HFFc6 (cell line): ENCODE measurements around the gene FLNB. TPM values are rescaled to one million over a fixed set of nuclear protein-coding genes. Genes with fewer than 3 reads are reported as not detected.

Source experiments
- DNase-seq: peaks from one replicate; pipeline ENCODE4 v3.0.0-alpha.2; 2018
- H3K27ac Mint-ChIP-seq: 2 replicates; pipeline ENCODE4 v1.8.0; 2020; ENCODE audit warnings: mild to moderate bottlenecking, mixed read lengths
- H3K27me3 Mint-ChIP-seq: 2 replicates; pipeline ENCODE4 v1.8.0; 2021; ENCODE audit warnings: mild to moderate bottlenecking, moderate library complexity, mixed read lengths; ENCODE audit not compliant: insufficient read depth
- H3K36me3 Mint-ChIP-seq: 2 replicates; pipeline ENCODE4 v1.8.0; 2021; ENCODE audit warnings: low read depth, mixed read lengths
- H3K4me1 Mint-ChIP-seq: 2 replicates; pipeline ENCODE4 v1.8.0; 2020; ENCODE audit warnings: low read depth, mixed read lengths
- H3K4me3 Mint-ChIP-seq: 2 replicates; pipeline ENCODE4 v1.8.0; 2020; ENCODE audit warnings: mild to moderate bottlenecking, moderate library complexity, mixed read lengths
- H3K9me3 Mint-ChIP-seq: 2 replicates; pipeline ENCODE4 v1.8.0; 2020; ENCODE audit warnings: mild to moderate bottlenecking, mixed read lengths
- CTCF ChIP-seq: fragments of 200-600 bp; sonication (generic); IDR thresholded peaks from 2 replicates; pipeline ENCODE4 v1.5.0; 2021; ENCODE audit warnings: antibody characterized with exemption, mild to moderate bottlenecking
- total RNA-seq, 6 experiments: library from RNA; stranded (reverse); fragmentation: NEBNext Ultra II Directional; extraction: Animal tissue kit (Norgen Biotek cat#: 25700); gene quantifications; 2 replicates in 1 of 6; 3 replicates in 5 of 6; pipeline ENCODE4 v1.2.3, GENCODE V29; 2021

Gene FLNB
- total RNA-seq, 6 experiments from 2014 or later = 93.8 to 117 (median 98.7) TPM

- Mint-ChIP-seq H3K4me1 (peaks cover 19% of the 10 kb centered on the region), H3K27me3 (peaks cover 16% of the 10 kb centered on the region), H3K4me3 (peak overlapping the region; percentile 80), H3K9me3 (no peaks in the 10 kb centered on the region), H3K36me3 (no peaks in the 10 kb centered on the region), H3K27ac (no peak overlapping the region)
- DNase-seq = no peak
- no peak for TF ChIP-seq CTCF
These were observed 170.5 kb downstream of the FLNB start for GRCh38 chr3:58178528-58179234.

- no peak for DNase-seq
- TF ChIP-seq CTCF = no peak
- H3K4me3 Mint-ChIP-seq = no peak overlapping the region
- H3K36me3 Mint-ChIP-seq = no peaks in the 10 kb centered on the region
- H3K4me1 Mint-ChIP-seq = peaks cover 19% of the 10 kb centered on the region
- no peaks in the 10 kb centered on the region for H3K9me3 Mint-ChIP-seq
- no peak overlapping the region for H3K27ac Mint-ChIP-seq
- peaks cover 16% of the 10 kb centered on the region for H3K27me3 Mint-ChIP-seq
These were observed 171.2 kb downstream of the FLNB start for GRCh38 chr3:58179235-58180098.

- no peaks in the 10 kb centered on the region for H3K36me3 Mint-ChIP-seq
- no peak overlapping the region for H3K27ac Mint-ChIP-seq
- DNase-seq = no peak
- no peak for TF ChIP-seq CTCF
- H3K4me3 Mint-ChIP-seq = no peak overlapping the region
- no peaks in the 10 kb centered on the region for H3K9me3 Mint-ChIP-seq
- peaks cover 13% of the 10 kb centered on the region for H3K4me1 Mint-ChIP-seq
- H3K27me3 Mint-ChIP-seq = peaks cover 16% of the 10 kb centered on the region
These were observed 172.1 kb downstream of the FLNB start for GRCh38 chr3:58180099-58180880.

- H3K36me3 Mint-ChIP-seq = no peaks in the 10 kb centered on the region
- no peak overlapping the region for H3K27ac Mint-ChIP-seq
- H3K4me1 Mint-ChIP-seq = peaks cover 6% of the 10 kb centered on the region; the same call in 1 of the 2 replicates
- no peaks in the 10 kb centered on the region for H3K9me3 Mint-ChIP-seq
- no peak for TF ChIP-seq CTCF
- no peak overlapping the region for H3K4me3 Mint-ChIP-seq
- peaks cover 18% of the 10 kb centered on the region for H3K27me3 Mint-ChIP-seq
- no peak for DNase-seq
These were observed 172.8 kb downstream of the FLNB start for GRCh38 chr3:58180940-58181587.

- DNase-seq = no peak
- Mint-ChIP-seq H3K27me3 (peaks cover 15% of the 10 kb centered on the region), H3K9me3 (no peaks in the 10 kb centered on the region), H3K4me1 (peaks cover 13% of the 10 kb centered on the region), H3K4me3 (no peak overlapping the region), H3K27ac (no peak overlapping the region; the same call in 1 of the 2 replicates), H3K36me3 (no peaks in the 10 kb centered on the region)
- TF ChIP-seq CTCF = no peak
These were observed 175.0 kb downstream of the FLNB start for GRCh38 chr3:58183221-58183620.
